ENCODE data around the gene NEDD1. TPM values are rescaled to one million over a fixed set of nuclear protein-coding genes. Genes with fewer than 3 reads are reported as not detected.

NEDD1 gene
- total RNA-seq, 2 experiments from 2014 or later = 61.8 to 63.8 TPM

- Mint-ChIP-seq H3K36me3 (ENCODE audit: low read depth) (no peaks in the 10 kb centered on the region), H3K9me3 (no peaks in the 10 kb centered on the region), H3K27me3 (ENCODE audit: low read depth) (peaks cover 14% of the 10 kb centered on the region), H3K4me3 (no peak overlapping the region), H3K4me1 (ENCODE audit: low read depth) (peaks cover 6% of the 10 kb centered on the region), H3K27ac (no peak overlapping the region)
- intact Hi-C loops (cut with micrococcal nuclease) = loop anchor here (1.0 to 5.0 kb wide), 6 partner anchors 160 to 1410 kb away; no protein-coding TSS in a partner anchor
- peak; percentile 47 for DNase-seq
- CTCF ChIA-PET = interaction anchor here (0.6 to 2.6 kb wide), 16 partner anchors 10 to 542 kb away, joined by 3 to 20 read pairs (median 4); no protein-coding TSS in a partner anchor
These were observed 79.9 kb downstream of the NEDD1 start for GRCh38 chr12:96986883-96987523.

GRCh38 chr12:96988919-96989318, 81.9 kb downstream of the NEDD1 start:
- intact Hi-C loops (cut with micrococcal nuclease) = loop anchor here (2.0 to 5.0 kb wide), 4 partner anchors 162 to 1014 kb away; no protein-coding TSS in a partner anchor
- peaks cover 6% of the 10 kb centered on the region for H3K4me1 Mint-ChIP-seq (ENCODE audit: low read depth)
- H3K4me3 Mint-ChIP-seq = no peak overlapping the region
- peaks cover 14% of the 10 kb centered on the region for H3K27me3 Mint-ChIP-seq (ENCODE audit: low read depth)
- no peaks in the 10 kb centered on the region for H3K9me3 Mint-ChIP-seq
- no peak overlapping the region for H3K27ac Mint-ChIP-seq
- no peak for DNase-seq
- CTCF ChIA-PET = interaction anchor here (1.2 kb wide), 1 partner anchor 315 kb away, joined by 3 read pairs; no protein-coding TSS in a partner anchor
- H3K36me3 Mint-ChIP-seq (ENCODE audit: low read depth) = no peaks in the 10 kb centered on the region

DNA sequence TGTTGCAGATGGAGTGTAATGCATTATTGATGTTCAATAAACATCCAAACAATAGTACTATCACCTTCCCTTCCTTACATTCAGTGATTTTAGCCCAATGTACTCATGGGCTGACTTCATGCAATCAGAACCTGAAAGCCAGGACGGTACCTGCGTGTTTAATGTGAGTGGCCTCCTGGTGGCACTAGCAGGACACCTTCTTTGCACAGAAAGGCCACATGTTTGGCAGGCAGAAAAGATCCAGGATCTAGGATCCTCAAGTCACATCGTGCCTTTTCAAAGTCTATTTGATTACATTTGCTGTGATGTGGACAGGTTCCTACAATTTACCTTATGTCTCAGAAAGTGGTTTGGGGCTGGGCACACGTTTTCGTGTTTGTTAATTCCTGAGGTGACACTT, 82.9 kb downstream of the NEDD1 start:
- CTCF ChIA-PET = interaction anchor here (1.1 to 1.2 kb wide), 2 partner anchors 314 to 414 kb away, joined by 3 read pairs; no protein-coding TSS in a partner anchor
- intact Hi-C loops (cut with micrococcal nuclease) = loop anchor here (2.0 to 5.0 kb wide), 4 partner anchors 163 to 1013 kb away; no protein-coding TSS in a partner anchor
- Mint-ChIP-seq H3K4me3 (no peak overlapping the region), H3K9me3 (no peaks in the 10 kb centered on the region), H3K4me1 (ENCODE audit: low read depth) (peaks cover 6% of the 10 kb centered on the region), H3K36me3 (ENCODE audit: low read depth) (no peaks in the 10 kb centered on the region), H3K27ac (no peak overlapping the region), H3K27me3 (ENCODE audit: low read depth) (peaks cover 12% of the 10 kb centered on the region)
- DNase-seq = peak; percentile 27

GRCh38 chr12:96994900-96995299, 87.8 kb downstream of the NEDD1 start:
- peaks cover 11% of the 10 kb centered on the region for H3K27me3 Mint-ChIP-seq (ENCODE audit: low read depth)
- no peaks in the 10 kb centered on the region for H3K9me3 Mint-ChIP-seq
- DNase-seq = no peak
- H3K4me3 Mint-ChIP-seq = no peak overlapping the region
- H3K27ac Mint-ChIP-seq = no peak overlapping the region
- intact Hi-C loops (cut with micrococcal nuclease) = no loop called here
- no peaks in the 10 kb centered on the region for H3K4me1 Mint-ChIP-seq (ENCODE audit: low read depth)
- CTCF ChIA-PET = no interaction called here
- H3K36me3 Mint-ChIP-seq (ENCODE audit: low read depth) = no peaks in the 10 kb centered on the region

GRCh38 chr12:96995861-96996260, 88.8 kb downstream of the NEDD1 start:
- CTCF ChIA-PET = interaction anchor here (2.4 kb wide), 1 partner anchor 8 kb away, joined by 9 read pairs; no protein-coding TSS in a partner anchor
- no peak overlapping the region for H3K27ac Mint-ChIP-seq
- intact Hi-C loops (cut with micrococcal nuclease) = no loop called here
- H3K4me3 Mint-ChIP-seq = no peak overlapping the region
- no peaks in the 10 kb centered on the region for H3K4me1 Mint-ChIP-seq (ENCODE audit: low read depth)
- DNase-seq = no peak
- no peaks in the 10 kb centered on the region for H3K9me3 Mint-ChIP-seq
- no peaks in the 10 kb centered on the region for H3K36me3 Mint-ChIP-seq (ENCODE audit: low read depth)
- H3K27me3 Mint-ChIP-seq (ENCODE audit: low read depth) = peaks cover 11% of the 10 kb centered on the region

GRCh38 chr12:96997797-96998484, 90.9 kb downstream of the NEDD1 start:
- intact Hi-C loops (cut with micrococcal nuclease) = no loop called here
- Mint-ChIP-seq H3K27ac (no peak overlapping the region), H3K4me1 (ENCODE audit: low read depth) (no peaks in the 10 kb centered on the region), H3K27me3 (ENCODE audit: low read depth) (peaks cover 9% of the 10 kb centered on the region), H3K4me3 (no peak overlapping the region), H3K36me3 (ENCODE audit: low read depth) (no peaks in the 10 kb centered on the region), H3K9me3 (no peaks in the 10 kb centered on the region)
- CTCF ChIA-PET = interaction anchor here (2.4 kb wide), 1 partner anchor 10 kb away, joined by 9 read pairs; no protein-coding TSS in a partner anchor
- DNase-seq = no peak

DNA sequence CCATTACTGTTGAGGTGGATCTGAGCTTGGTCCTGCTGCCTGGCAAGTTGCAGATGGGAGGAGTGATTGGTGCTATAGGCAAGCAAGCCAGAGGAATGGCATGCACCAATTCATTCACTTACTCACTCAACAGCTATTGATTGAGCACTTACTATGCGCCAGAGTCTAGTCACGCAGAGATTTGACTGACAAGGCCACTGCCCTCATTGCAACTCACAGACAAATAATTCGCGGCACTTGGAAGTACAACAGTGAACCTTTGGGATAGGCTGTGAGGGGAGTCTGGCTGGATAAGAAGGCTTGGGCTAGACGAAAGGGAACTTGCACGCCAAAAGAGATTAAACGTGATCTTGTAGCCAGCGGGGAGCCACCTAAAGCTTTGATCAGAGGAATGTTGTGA, 96.2 kb downstream of the NEDD1 start:
- intact Hi-C loops (cut with micrococcal nuclease) = no loop called here
- H3K36me3 Mint-ChIP-seq (ENCODE audit: low read depth) = no peaks in the 10 kb centered on the region
- H3K9me3 Mint-ChIP-seq = no peaks in the 10 kb centered on the region
- DNase-seq = no peak
- no peak overlapping the region for H3K27ac Mint-ChIP-seq
- CTCF ChIA-PET = no interaction called here
- no peak overlapping the region for H3K4me3 Mint-ChIP-seq
- peaks cover 16% of the 10 kb centered on the region for H3K27me3 Mint-ChIP-seq (ENCODE audit: low read depth)
- no peaks in the 10 kb centered on the region for H3K4me1 Mint-ChIP-seq (ENCODE audit: low read depth)

Data from activated naive CD4-positive, alpha-beta T cell treated with anti-CD3 and anti-CD28 coated beads for 36 hours (primary cell).